ENCODE results near the gene IGF1R.

IGF1R gene

DNA sequence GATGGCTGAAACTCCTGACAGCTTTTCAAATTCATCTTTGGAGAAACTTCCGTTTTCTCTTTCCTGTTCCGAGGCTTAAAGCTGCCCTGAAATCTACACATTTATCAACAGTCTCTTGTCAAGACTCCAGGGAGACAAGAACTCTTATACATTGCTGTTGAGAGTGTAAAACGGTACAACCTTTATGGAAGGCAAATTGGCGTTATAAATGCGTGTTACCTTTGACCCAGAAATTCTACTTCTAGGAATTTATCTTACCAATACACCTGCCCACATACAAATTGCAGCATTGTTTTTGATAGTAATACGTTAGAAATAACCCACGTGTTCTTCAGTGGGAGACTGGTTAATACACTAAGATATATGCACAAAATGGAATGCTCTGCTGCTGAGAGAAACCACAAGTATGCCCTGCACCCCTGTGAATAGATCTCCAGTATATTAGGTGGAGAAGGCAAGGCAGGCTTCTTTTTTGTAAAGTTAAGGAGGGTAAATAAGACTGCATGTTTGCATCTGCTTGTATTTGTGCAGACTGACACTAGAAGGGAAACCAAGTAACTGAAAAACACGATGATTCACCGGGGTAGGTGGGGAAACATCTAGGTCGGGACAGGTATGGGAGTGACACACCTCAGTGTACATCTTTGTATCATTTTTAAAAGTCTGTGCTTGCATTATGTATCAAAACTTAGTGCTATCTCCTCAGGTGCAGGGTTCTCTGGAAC is 97.5 kb downstream of the IGF1R start:
- no peak for DNase-seq (ENCODE audit: low read depth in 2 of 2)

DNA sequence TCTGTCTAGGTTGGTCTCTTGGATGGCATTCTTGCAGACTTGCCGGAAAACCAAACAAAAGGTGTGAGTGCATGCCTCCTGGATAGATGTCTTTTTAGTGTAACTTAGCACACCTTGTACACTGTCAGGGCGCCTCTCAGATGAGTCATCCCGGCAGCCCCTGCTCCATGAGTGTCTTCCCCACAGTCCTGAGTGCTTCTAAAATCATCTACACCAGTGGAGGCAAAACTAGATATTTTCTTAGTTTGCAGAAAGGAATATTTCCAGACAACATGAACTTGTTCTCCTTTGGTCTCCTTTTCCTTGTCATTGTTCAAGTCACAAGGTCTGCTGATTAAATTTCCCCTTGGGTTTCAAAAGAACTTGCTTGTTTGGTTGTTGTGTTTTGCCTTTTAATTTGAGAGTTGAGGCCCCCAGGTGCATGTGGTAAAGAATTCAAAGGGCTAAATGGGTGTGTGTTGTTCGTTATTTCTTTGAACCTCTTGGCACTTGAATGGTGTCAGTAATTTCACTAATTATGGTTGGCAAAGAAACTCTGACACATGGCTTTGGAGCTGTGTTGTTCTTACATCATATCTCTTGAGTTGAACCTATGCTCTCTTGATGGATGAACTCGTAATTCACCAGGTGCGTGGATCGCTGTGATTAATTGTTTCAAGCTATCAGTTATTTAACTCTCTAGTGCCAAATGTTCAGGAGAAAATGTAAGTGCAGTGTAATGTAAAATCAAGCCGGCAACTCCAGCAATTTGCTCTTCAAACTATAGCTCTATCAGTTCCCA is 98.2 kb downstream of the IGF1R start:
- no peak for DNase-seq (ENCODE audit: low read depth in 2 of 2)

DNA sequence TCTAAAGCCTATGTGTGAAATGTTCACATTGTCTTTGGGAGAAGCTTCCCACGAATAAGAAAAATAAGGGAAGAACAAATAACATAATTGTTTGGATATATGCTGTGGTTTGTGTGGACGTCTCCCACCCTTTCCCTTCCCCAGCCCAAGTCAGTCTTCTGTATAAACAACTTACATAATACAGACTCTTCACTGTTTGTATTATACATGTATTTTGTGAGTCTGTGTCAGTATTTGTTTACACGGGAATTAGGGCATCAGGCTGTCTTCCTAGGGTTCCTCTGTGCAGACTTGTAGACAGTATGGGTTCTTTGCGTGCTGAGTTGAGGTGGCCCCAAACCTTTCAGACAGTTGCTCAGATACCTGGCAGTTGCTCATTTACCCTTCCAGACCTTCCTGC is 103.4 kb downstream of the IGF1R start:
- no peak for DNase-seq (ENCODE audit: low read depth in 2 of 2)

DNA sequence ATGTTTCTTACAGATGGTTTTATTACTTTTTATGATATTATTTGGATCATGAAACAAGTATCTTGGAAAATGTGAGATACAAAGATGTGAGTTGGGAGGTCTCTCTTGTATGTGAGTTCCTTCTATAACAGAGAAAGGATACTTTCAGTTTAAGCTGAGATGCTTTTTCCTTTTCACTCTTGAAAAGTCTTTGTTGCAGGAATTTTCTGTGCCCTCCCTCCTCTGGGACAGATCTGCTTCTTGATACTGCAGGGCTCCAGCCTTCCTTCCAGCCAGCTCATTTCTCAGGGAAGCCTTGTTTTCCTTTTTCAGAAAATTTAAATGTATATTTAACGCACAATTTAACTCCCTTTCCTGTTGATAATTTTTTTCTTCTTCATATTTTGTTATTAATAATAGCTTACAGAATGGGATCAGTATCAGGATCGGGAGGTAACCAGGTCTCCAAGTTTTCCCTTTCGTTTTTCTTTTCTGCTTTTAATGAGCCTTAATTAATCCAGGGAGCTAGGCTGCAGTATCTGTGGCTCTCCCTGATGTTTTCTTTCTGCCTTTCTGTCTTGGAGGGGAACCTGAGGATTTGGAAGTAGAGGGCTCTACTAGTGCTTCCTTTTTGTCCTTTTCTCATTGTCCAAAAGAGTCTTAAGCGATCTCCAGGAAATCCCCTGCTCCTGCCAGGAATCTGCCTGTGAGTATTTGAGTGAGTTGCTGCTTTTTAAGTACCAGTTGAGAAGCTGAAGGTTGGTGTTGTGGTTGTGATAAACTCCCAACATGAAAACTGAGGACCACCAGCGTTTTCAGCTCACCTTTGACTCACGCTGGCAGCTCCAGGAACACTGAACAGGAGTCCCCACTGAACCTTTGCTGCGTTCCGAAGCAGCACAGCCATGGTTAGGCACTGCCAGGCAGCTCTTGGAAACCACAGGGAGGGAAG is 105.7 kb downstream of the IGF1R start:
- no peak for DNase-seq (ENCODE audit: low read depth in 2 of 2)

DNA sequence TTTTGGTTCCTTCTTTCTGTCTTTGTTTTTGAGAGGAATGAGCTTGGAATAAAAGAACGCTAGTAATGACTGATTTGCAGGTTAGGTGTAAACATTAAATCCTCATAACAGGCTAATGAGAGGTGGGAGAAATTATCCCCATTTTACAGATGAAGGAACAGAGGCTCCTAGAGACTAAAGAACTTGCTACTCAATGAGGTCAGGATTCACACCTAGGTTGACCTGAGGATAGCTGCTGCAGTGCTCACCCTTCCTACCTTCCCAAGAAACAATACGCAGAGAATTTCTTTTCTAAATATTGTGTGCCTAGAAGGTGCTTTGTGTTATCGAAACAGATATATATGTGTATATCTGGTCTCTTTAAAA is 106.3 kb downstream of the IGF1R start:
- no peak for DNase-seq (ENCODE audit: low read depth in 2 of 2)

DNA sequence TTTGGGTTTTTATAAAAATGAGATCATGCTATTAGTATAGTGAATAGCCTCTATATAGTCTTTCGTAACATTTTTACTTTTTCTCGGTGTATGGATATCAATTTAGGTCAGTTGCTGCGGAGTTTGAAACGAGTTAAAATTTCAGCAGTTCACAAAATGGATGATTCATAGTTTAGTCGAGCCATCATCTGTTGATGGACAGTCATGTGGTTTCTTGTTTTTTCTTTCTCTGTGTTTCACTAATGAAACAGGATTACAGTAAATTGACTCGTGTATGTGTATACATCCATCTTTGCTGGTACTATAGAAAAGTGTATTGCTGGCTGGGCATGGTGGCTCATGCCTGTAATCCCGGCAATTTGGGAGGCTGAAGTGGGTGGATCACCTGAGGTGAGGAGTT is 106.8 kb downstream of the IGF1R start:
- DNase-seq (ENCODE audit: low read depth in 2 of 2): no peak

DNA sequence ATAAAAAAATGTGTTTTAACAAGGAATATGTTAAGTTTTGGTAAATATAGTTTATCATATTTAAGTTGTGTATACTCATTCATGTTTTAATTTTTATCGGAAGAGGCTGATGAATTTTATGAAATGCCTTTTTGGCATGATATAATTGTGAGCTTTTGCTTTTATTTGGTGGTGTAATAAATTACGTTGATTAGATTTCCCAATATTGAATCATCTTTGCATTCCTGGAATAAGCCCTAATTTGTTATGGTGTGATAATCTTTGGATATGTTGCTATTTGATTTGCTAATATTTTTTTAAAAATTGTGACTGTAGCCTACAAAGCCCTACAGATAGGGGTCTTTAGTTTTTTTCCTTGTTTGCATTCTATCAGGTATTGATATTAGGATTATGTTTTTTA is 107.4 kb downstream of the IGF1R start:
- DNase-seq (ENCODE audit: low read depth in 2 of 2): no peak

DNA sequence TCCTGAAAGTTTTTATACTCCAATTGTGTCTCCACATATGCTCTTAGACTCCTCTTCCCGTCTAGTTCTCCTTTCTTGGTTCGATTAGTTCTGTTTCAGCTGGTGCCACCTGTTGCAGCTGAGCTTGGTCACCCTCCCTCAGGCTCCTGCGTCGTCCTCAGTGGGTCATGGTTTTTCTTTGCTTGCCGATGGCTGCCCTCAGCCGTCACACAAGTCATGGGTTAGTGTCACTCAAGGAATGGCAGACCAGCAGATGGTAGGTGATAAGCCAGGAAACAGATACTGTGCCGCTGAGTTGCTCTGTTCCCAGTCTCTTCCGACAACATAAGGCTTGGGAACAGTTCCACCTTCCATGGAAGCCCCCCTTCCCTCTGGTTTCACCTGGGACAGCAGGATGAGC is 109.9 kb downstream of the IGF1R start:
- DNase-seq (ENCODE audit: low read depth in 2 of 2): no peak

DNA sequence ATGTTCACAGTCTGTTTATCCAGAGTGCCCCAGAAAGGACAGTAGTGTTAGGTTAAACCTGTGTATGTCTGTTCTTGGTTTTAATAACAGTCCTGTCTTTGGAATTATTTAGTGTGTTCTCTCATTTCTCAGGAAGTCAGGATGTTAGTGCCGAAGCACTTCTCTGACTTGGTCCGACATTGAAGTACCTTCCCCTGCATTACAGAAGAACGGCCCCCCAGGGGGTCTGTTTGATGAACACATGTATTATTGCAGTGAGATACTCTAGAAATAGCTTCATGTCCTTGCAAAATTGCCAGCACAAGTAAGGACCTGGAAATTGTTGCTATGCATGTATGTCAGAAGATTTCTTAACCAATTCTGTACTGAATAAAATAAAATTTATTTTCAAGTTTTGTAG is 110.9 kb downstream of the IGF1R start:
- DNase-seq (ENCODE audit: low read depth in 2 of 2): no peak

DNA sequence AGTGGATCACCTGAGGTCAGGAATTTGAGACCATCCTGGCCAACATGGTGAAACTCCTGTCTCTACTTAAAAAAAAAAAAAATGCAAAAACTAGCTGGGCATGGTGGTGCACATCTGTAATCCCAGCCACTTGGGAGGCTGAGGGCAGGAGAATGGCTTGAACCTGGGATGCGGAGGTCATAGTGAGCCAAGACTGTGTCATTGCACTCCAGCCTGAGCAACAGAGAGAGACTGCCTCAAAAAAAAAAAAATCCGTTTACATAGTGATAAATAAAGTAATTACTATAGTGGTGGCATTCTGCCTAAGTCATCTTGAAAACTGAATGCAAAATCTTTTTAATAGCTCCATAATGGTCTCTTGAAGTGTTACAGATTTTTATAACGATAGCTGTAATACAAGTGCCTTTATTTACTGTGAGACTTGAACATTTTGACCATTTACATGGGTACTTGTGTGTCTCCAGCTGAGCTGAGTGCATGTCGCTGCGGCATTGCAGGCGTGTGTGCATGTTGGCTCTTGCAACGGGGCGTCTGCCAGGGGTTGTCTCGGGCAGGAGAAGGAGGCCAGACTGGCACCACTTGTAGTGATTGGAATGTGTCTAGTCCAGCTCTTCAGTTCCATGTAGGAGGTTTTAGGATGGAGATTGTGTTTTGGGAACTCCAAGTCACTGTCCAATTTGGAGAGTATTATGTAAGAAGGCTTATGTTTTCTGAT is 111.9 kb downstream of the IGF1R start:
- DNase-seq (ENCODE audit: low read depth in 2 of 2): no peak

DNA sequence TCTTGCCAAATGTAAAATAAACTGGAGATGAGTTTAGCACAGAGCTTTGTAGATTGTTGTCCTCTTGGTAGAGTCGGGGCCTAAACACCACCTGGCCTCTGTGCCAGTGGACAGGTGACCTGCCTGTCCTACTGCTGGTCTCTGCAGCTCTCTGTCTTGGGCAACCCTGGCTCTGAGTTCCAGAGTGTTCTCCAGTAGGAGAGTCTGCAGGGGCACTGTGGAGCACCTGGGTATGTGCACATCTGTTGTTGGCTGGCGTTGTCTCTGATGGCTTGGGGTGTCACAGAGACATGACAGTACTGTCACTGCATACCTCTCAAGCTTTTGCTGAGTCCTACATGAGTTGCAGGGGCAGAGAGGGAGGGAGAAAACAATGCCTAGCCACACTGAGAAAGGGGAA is 112.6 kb downstream of the IGF1R start:
- DNase-seq (ENCODE audit: low read depth in 2 of 2): no peak

DNA sequence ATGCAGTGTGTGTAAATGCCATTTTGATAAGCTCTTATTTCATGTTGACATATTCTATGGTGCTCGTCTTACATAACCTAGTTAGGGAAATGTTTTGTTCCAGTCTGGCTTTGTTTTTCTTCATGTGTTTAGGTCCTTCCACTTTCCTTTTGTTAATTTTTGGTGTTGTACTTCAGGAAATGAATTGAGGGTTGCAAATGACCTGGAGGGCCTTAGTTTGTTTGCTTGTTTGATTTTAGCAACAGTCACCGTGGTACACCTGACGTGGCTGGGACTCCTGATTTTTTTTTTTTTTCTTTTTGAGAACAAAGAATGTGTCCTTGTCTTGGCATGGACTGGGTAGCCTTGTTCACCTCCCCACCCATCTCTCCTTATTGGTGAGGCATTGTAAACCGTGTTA is 114.8 kb downstream of the IGF1R start:
- DNase-seq (ENCODE audit: low read depth in 2 of 2): no peak

DNA sequence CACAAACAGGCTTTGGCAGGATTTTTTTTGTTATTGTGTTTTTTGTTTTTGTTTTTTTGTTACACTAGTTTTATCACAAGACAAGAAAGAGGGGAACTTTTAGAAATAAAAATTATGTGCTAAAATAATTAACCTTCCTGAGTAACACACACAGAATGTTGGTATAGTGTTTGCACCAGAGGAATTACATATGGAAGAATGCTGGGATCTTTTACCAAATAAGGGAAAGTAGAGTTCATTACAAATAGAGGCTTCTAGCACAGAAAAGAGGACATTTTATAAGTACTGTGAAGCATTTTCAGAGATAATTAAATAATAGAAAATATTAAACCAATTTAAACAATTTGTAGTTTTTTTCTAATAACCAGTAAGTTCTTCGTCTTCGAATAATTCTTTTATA is 116.0 kb downstream of the IGF1R start:
- no peak for DNase-seq (ENCODE audit: low read depth in 2 of 2)

DNA sequence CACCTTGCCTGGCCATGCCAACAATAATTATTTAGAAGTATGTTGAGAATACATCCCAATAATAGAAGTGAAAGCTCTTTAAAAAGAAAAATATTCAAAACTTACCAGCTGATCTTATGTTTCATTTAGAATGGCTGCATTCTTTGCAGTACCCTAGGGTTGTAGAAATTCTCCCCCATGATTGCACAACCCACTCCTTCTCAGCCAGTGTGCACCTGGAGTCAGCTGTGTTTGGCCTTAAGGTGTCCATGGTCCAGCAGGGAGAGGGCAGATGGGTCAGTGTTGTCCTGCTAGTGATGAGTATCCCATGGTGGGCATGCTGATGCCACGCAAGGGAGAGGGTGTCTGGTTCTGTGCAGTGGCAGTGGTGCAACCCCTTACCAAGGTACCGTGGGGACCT is 117.3 kb downstream of the IGF1R start:
- no peak for DNase-seq (ENCODE audit: low read depth in 2 of 2)

DNA sequence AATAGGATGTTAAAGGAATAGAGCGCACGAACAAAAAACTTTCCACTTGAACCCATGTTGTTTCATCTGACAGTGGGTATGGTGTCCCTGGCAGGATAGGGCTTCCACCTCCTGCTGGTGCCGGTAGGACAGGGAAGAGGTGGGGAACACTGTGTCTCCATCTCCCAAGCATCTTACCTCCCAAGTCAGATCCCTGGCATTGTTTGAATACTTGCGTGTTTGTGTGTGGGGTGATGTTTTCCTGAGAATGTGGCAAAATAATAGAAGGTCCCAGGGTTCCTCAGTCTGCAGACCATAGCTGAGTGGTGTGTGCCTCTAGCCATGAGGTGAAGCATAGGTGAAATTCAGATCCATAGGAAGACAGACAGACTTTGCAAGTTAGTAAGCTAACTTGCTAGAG is 119.4 kb downstream of the IGF1R start:
- no peak for DNase-seq (ENCODE audit: low read depth in 2 of 2)

DNA sequence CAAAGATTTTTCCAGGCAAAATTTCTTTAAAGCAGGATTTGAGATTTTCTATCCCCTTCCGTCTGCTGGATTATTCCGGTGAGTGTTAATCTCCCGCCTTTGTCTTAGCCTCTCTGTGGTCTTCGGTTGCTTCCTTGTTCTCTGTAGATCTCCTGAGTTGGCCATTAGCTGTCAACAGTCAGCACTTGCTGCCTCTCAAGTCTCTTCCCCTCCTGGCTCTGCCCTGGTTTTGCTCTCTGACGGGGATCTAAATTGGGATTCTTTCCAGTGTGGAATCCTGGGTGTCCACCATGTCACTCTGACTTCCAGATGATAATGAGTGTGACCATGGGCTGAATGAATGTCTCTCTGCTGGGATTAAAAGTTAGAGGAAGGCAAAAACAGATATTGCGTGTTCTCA is 121.5 kb downstream of the IGF1R start:
- no peak for DNase-seq (ENCODE audit: low read depth in 2 of 2)

DNA sequence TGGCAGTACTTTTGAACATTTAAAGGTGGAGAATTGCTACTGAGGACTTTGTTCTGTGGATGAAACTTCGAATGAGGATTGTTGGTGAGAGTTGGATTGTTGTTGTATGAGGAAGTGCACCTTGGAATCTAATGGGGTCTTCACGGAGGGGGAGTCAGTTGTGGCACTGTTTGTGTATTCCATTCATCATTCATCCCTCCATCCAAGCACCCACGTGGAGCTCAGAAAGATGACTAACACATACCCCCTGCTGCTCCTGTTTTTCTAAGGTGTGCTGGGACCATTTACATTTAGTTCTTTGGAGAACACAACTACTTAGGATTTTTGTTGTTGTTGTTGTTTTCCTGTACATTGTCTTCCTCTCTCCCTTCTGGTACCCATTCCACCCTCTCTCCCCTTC is 122.6 kb downstream of the IGF1R start:
- no peak for DNase-seq (ENCODE audit: low read depth in 2 of 2)

DNA sequence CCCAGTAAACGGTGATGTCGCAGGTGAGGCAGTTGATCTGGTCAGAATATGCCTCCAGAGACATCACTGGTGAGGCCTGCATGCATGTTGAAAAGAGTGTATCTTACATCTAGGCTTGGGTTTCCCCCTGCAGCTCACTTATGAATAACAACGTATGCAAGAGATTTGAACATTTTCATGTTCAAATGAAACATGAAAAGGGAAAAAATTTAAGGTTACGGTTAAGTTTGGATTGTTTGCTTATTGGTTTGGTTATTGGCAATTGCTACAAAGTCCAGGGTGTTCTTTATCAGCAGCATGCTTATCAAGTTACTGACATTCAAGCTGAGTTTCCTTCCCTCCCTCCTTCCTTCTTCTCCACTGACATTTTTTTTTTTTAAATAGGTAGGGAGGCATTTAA is 123.2 kb downstream of the IGF1R start:
- DNase-seq (ENCODE audit: low read depth in 2 of 2): no peak

DNA sequence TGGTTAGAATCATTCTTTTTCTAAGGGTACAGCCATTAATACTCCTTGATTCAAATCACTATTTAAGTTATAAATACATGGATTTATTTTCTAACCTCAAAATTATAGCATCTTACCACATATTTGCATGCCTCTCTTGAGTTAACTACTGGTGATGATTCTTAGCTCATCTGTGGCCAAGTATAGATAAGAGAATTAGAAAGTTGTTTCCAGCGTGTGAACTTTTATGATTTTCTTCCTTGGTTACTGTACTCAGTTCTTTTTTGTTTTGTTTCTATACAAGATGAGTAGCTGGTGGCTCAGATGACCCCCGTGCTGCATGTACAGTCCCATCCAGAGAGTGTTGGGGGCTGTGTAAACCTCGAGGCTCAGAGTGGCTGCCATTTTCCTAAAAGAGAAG is 124.6 kb downstream of the IGF1R start:
- no peak for DNase-seq (ENCODE audit: low read depth in 2 of 2)

DNA sequence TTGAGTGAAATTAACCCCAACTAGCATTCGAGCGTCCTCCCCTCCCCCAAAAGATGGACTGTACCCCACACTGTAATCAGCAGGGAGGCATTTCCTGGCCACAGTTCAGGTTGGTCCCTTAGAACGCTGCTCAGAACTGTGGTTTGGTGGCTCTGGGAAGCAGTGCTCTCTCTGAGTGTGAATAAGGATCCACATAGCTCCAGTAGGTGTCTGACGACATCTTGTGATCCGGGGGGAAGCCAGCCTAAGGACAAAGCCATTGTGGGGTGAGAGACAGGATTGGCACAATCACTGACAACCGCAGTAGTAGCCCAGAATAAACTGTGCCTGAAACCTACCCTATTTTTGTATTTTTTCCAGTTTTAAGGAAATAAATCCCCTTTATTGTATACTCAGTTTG is 125.3 kb downstream of the IGF1R start:
- DNase-seq (ENCODE audit: low read depth in 2 of 2): no peak

DNA sequence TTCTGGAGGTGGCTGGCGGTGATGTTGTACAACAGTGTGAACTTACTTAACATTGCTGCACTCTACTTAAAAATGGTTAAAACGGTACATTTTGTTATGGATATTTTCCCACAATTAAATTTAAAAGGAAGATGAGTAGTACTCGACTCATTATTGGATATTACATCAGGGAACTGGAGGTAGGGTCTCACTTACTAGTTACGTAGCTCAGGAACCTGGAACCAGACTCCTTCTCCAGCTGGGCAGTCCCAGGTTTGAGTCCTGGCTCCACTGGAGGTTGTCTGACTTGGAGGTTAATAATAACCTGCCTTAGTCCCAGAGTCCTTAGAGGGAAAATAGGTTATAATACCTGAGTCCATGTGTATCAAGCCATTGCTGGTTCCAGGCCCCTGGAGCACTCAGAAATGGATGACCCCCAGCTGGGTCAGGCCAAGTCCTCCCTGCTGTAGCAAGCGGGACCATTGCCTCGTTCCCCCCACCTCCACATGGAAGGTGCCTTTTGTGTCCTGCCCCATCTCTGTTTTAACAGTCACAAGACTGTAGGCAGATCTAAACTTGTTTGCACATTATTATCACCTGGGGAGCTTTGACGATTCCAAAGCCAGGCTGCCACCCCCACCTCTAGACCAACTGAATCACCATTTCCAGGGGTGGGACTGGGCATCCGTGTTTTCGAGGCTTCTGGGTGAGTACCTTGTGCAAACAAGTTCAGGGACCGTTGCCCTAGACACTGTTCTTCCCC is 126.6 kb downstream of the IGF1R start:
- DNase-seq (ENCODE audit: low read depth in 2 of 2): no peak
